SU-DHL-6 (cell line): Measurements from ENCODE around the gene SLC25A47.

Experiments
- H2AFZ ChIP-seq: fragments of 200-600 bp; sonication (generic); 2 replicates; pipeline ENCODE4 v1.6.1; 2014; ENCODE audit warnings: low read depth, mild to moderate bottlenecking, moderate library complexity, mixed read lengths, antibody characterized with exemption, low read length; ENCODE audit not compliant: severe bottlenecking
- H3F3A ChIP-seq: fragments of 200-600 bp; shearing (Covaris generic); 2 replicates; pipeline ENCODE4 v1.6.0; 2016; ENCODE audit warnings: antibody characterized with exemption, mild to moderate bottlenecking; ENCODE audit not compliant: insufficient read depth
- H3K27ac ChIP-seq: fragments of 200-600 bp; sonication (generic); 2 replicates; pipeline ENCODE4 v1.5.1; 2016; ENCODE audit warnings: low read depth, mild to moderate bottlenecking, low read length, moderate library complexity, mixed read lengths
- H3K27me3 ChIP-seq: fragments of 200-600 bp; sonication (generic), shearing (Covaris generic); 2 replicates; pipeline ENCODE4 v1.6.0; 2014; ENCODE audit warnings: mild to moderate bottlenecking, low read length
- H3K36me3 ChIP-seq: fragments of 200-600 bp; sonication (generic); 2 replicates; pipeline ENCODE4 v1.6.1; 2014; ENCODE audit warnings: mild to moderate bottlenecking, low read length, mixed read lengths
- H3K4me2 ChIP-seq: fragments of 300-600, 200-600 bp; shearing (Covaris generic), sonication (generic); 2 replicates; pipeline ENCODE4 v1.6.0; 2014; ENCODE audit warnings: low read length, low read depth, mild to moderate bottlenecking; ENCODE audit not compliant: poor library complexity, severe bottlenecking
- H3K4me3 ChIP-seq: fragments of 200-600 bp; sonication (generic); 2 replicates; pipeline ENCODE4 v1.5.1; 2014; ENCODE audit warnings: antibody characterized with exemption, low read length, mild to moderate bottlenecking, mixed read lengths; ENCODE audit not compliant: insufficient read depth, poor library complexity, severe bottlenecking
- H3K79me2 ChIP-seq: fragments of 200-600 bp; sonication (generic); 2 replicates; pipeline ENCODE4 v1.6.1; 2014; ENCODE audit warnings: mild to moderate bottlenecking, low read length, moderate library complexity; ENCODE audit not compliant: insufficient read depth
- H3K9ac ChIP-seq: fragments of 200-600 bp; sonication (generic); 2 replicates; pipeline ENCODE4 v1.7.0; 2014; ENCODE audit warnings: mild to moderate bottlenecking, low read length
- H3K9me2 ChIP-seq: fragments of 200-600 bp; sonication (generic); replicated peaks from 2 replicates; pipeline ENCODE4 v1.6.1; 2014; ENCODE audit warnings: low read length; ENCODE audit not compliant: insufficient read depth
- H3K9me3 ChIP-seq: fragments of 200-600 bp; sonication (generic); 2 replicates; pipeline ENCODE4 v1.6.1; 2014; ENCODE audit warnings: low read length, mixed read lengths; ENCODE audit not compliant: insufficient read depth
- H4K20me1 ChIP-seq: fragments of 200-600 bp; sonication (generic); 2 replicates; pipeline ENCODE4 v1.6.1; 2014; ENCODE audit warnings: low read depth, mild to moderate bottlenecking, antibody characterized with exemption, low read length, moderate library complexity, mixed read lengths
- CTCF ChIP-seq: fragments of 200-600 bp; sonication (generic); IDR thresholded peaks from one replicate; pipeline ENCODE4 v1.5.1; 2017; ENCODE audit warnings: antibody characterized with exemption, mild to moderate bottlenecking, low read length, moderate library complexity; ENCODE audit not compliant: insufficient read depth, poor library complexity, severe bottlenecking
- EZH2phosphoT487 ChIP-seq: fragments of 200-600 bp; sonication (generic), shearing (Covaris generic); conservative IDR thresholded peaks from 2 replicates; pipeline ENCODE4 v1.6.1; 2018; ENCODE audit warnings: mild to moderate bottlenecking, antibody characterized with exemption, low read length, moderate library complexity, mixed read lengths

SLC25A47 gene

DNA sequence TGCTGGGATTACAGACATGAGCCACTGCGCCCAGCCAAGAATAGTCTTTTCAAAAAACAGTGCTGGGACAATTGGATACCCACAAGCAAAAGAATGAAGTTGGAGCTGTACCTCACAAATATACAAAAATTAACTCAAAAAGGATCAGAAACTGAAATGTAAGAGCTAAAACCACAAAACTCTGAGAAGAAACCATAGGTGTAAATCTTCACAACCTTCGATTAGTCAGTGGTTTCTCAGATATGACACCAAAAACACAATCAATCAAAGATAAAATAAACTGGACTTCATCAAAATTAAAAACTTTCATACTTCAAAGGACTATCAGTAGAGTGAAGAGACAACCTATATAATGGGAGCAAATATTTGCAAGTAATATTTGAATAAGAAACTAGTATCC, 35.3 kb downstream of the SLC25A47 start:
- Histone ChIP-seq H3K9me2 (no peaks in the 10 kb centered on the region), H3K27me3 (no peaks in the 10 kb centered on the region), H3K27ac (no peak overlapping the region), H3K9ac (no peak overlapping the region), H2AFZ (no peak overlapping the region), H3K79me2 (no peaks in the 10 kb centered on the region), H3K4me2 (no peak overlapping the region), H3F3A (no peaks in the 10 kb centered on the region), H3K4me3 (no peak overlapping the region), H4K20me1 (no peaks in the 10 kb centered on the region), H3K36me3 (peaks cover 14% of the 10 kb centered on the region), H3K9me3 (no peaks in the 10 kb centered on the region)
- TF ChIP-seq CTCF (no peak), EZH2phosphoT487 (no peak)

DNA sequence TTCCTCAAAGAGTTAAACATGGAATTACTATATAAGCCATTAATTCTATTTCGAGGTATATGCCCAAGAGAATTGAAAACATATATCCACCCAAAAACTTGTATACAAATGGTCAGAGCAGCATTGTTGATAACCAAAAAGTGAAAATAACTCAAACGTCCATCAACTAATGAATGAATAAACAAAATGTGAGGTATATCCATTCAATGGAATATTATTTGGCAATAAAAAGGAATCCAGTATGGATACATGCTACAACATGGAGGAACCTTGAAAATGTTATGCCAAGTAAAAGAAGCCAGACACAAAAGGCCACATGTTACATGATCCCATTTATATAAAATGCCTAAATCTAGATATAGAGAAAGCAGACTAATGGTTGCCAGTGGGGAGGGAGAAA, 36.0 kb downstream of the SLC25A47 start:
- Histone ChIP-seq H3K4me2 (no peak overlapping the region), H3K27me3 (no peaks in the 10 kb centered on the region), H3K36me3 (peaks cover 14% of the 10 kb centered on the region), H3K27ac (no peak overlapping the region), H3F3A (no peaks in the 10 kb centered on the region), H3K79me2 (no peaks in the 10 kb centered on the region), H4K20me1 (no peaks in the 10 kb centered on the region), H3K9ac (no peak overlapping the region), H3K9me2 (no peaks in the 10 kb centered on the region), H3K4me3 (no peak overlapping the region), H3K9me3 (no peaks in the 10 kb centered on the region), H2AFZ (no peak overlapping the region)
- TF ChIP-seq EZH2phosphoT487 (no peak), CTCF (no peak)

- Histone ChIP-seq H3K36me3 (peaks cover 14% of the 10 kb centered on the region), H3K4me2 (no peak overlapping the region), H3K27me3 (no peaks in the 10 kb centered on the region), H3K9ac (no peak overlapping the region), H3K4me3 (no peak overlapping the region), H3K9me3 (no peaks in the 10 kb centered on the region), H3K27ac (no peak overlapping the region), H2AFZ (no peak overlapping the region), H4K20me1 (no peaks in the 10 kb centered on the region), H3K9me2 (no peaks in the 10 kb centered on the region), H3K79me2 (no peaks in the 10 kb centered on the region), H3F3A (no peaks in the 10 kb centered on the region)
- TF ChIP-seq EZH2phosphoT487 (no peak), CTCF (no peak)
Observed at GRCh38 chr14:100359881-100360280, 36.7 kb downstream of the SLC25A47 start.
